Liver (tissue), 3 donors: ENCODE measurements around the gene CDK5RAP2.

Experiments
- CTCF ChIP-seq: fragments of 150-350 bp; IDR thresholded peaks from 2 replicates; pipeline ENCODE4 v1.5.1; 2017; ENCODE audit warnings: improper control_type of control experiment, low read depth, low read length; ENCODE audit not compliant: missing input control
- EGR1 ChIP-seq, 2 donors: IDR thresholded peaks; 2 replicates each; pipeline ENCODE4 v1.6.1; 2016 to 2018; ENCODE audit warnings: antibody characterized with exemption in 2 of 2, low read depth in 2 of 2
- FOXA1 ChIP-seq: IDR thresholded peaks from 2 replicates; pipeline ENCODE4 v1.6.1; 2016; ENCODE audit warnings: antibody characterized with exemption
- FOXA2 ChIP-seq: IDR thresholded peaks from 2 replicates; pipeline ENCODE4 v1.6.1; 2016; ENCODE audit warnings: antibody characterized with exemption
- HNF4A ChIP-seq, 2 donors: conservative IDR thresholded peaks; 2 replicates each; pipeline ENCODE4 v1.6.1; 2016; ENCODE audit warnings: antibody characterized with exemption in 2 of 2, mild to moderate bottlenecking in 2 of 2
- JUND ChIP-seq, 2 donors: IDR thresholded peaks; 2 replicates each; pipeline ENCODE4 v1.6.1; 2016; ENCODE audit warnings: antibody characterized with exemption in 2 of 2
- MAX ChIP-seq: IDR thresholded peaks from 2 replicates; pipeline ENCODE4 v1.6.1; 2016; ENCODE audit warnings: antibody characterized with exemption
- NR2F2 ChIP-seq: IDR thresholded peaks from 2 replicates; pipeline ENCODE4 v1.6.1; 2016; ENCODE audit warnings: antibody characterized with exemption
- RAD21 ChIP-seq, 2 donors: IDR thresholded peaks; 2 replicates each; pipeline ENCODE4 v1.6.1; 2016; ENCODE audit warnings: antibody characterized with exemption in 2 of 2, mild to moderate bottlenecking in 2 of 2
- REST ChIP-seq: IDR thresholded peaks from 2 replicates; pipeline ENCODE4 v1.6.1; 2016; ENCODE audit warnings: antibody characterized with exemption, mild to moderate bottlenecking
- SP1 ChIP-seq: IDR thresholded peaks from 2 replicates; pipeline ENCODE4 v1.6.1; 2018; ENCODE audit warnings: antibody characterized with exemption, mild to moderate bottlenecking
- TAF1 ChIP-seq: conservative IDR thresholded peaks from 2 replicates; pipeline ENCODE4 v1.6.1; 2016; ENCODE audit warnings: antibody characterized with exemption, mild to moderate bottlenecking
- YY1 ChIP-seq: IDR thresholded peaks from 2 replicates; pipeline ENCODE4 v1.6.1; 2016; ENCODE audit warnings: antibody characterized with exemption, mild to moderate bottlenecking
- TF ChIP-seq, protein P1 (sequence below): IDR thresholded peaks from 2 replicates; pipeline ENCODE4 v1.6.1; 2016; ENCODE audit warnings: antibody characterized with exemption
- donor health status: healthy.
- donor health status: healthy.

GRCh38 chr9:120443976-120444375, 136.0 kb downstream of the CDK5RAP2 start:
- TF ChIP-seq, protein P1, sequence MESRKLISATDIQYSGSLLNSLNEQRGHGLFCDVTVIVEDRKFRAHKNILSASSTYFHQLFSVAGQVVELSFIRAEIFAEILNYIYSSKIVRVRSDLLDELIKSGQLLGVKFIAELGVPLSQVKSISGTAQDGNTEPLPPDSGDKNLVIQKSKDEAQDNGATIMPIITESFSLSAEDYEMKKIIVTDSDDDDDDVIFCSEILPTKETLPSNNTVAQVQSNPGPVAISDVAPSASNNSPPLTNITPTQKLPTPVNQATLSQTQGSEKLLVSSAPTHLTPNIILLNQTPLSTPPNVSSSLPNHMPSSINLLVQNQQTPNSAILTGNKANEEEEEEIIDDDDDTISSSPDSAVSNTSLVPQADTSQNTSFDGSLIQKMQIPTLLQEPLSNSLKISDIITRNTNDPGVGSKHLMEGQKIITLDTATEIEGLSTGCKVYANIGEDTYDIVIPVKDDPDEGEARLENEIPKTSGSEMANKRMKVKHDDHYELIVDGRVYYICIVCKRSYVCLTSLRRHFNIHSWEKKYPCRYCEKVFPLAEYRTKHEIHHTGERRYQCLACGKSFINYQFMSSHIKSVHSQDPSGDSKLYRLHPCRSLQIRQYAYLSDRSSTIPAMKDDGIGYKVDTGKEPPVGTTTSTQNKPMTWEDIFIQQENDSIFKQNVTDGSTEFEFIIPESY: no peak
- TF ChIP-seq CTCF: no peak
- no peak for TF ChIP-seq TAF1
- TF ChIP-seq EGR1 (IDR thresholded peaks at IDR 0.05; ENCODE audit: low read depth in 2 of 2): no peak
- no peak for TF ChIP-seq SP1
- TF ChIP-seq YY1: no peak
- no peak for TF ChIP-seq NR2F2
- TF ChIP-seq REST: no peak
- no peak for TF ChIP-seq FOXA1
- TF ChIP-seq MAX: no peak
- TF ChIP-seq FOXA2: no peak
- no peak for TF ChIP-seq RAD21 (IDR thresholded peaks at IDR 0.05)
- TF ChIP-seq JUND (IDR thresholded peaks at IDR 0.05): no peak
- TF ChIP-seq HNF4A (conservative IDR thresholded peaks at IDR 0.05): no peak
